GM19468 (cell line): ENCODE results near the gene KIF7.
A peak's percentile ranks its signal among the peaks of the same experiment; 100 is the strongest.
"Not testable (repeated sequence)": the region's sequence is repeated elsewhere in the genome, so short reads cannot be mapped to it uniquely, and the experiment has no call there.

Source experiments
- ATAC-seq: cut with Tn5 transposase; IDR thresholded peaks from one replicate; pipeline ENCODE4 v1.9.1; 2021; ENCODE audit warnings: mild to moderate bottlenecking, moderate library complexity, moderate number of reproducible peaks; ENCODE audit not compliant: unreplicated experiment; ENCODE audit errors: extremely low read depth

The KIF7 gene, protein sequence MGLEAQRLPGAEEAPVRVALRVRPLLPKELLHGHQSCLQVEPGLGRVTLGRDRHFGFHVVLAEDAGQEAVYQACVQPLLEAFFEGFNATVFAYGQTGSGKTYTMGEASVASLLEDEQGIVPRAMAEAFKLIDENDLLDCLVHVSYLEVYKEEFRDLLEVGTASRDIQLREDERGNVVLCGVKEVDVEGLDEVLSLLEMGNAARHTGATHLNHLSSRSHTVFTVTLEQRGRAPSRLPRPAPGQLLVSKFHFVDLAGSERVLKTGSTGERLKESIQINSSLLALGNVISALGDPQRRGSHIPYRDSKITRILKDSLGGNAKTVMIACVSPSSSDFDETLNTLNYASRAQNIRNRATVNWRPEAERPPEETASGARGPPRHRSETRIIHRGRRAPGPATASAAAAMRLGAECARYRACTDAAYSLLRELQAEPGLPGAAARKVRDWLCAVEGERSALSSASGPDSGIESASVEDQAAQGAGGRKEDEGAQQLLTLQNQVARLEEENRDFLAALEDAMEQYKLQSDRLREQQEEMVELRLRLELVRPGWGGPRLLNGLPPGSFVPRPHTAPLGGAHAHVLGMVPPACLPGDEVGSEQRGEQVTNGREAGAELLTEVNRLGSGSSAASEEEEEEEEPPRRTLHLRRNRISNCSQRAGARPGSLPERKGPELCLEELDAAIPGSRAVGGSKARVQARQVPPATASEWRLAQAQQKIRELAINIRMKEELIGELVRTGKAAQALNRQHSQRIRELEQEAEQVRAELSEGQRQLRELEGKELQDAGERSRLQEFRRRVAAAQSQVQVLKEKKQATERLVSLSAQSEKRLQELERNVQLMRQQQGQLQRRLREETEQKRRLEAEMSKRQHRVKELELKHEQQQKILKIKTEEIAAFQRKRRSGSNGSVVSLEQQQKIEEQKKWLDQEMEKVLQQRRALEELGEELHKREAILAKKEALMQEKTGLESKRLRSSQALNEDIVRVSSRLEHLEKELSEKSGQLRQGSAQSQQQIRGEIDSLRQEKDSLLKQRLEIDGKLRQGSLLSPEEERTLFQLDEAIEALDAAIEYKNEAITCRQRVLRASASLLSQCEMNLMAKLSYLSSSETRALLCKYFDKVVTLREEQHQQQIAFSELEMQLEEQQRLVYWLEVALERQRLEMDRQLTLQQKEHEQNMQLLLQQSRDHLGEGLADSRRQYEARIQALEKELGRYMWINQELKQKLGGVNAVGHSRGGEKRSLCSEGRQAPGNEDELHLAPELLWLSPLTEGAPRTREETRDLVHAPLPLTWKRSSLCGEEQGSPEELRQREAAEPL (N-terminal part only)

DNA sequence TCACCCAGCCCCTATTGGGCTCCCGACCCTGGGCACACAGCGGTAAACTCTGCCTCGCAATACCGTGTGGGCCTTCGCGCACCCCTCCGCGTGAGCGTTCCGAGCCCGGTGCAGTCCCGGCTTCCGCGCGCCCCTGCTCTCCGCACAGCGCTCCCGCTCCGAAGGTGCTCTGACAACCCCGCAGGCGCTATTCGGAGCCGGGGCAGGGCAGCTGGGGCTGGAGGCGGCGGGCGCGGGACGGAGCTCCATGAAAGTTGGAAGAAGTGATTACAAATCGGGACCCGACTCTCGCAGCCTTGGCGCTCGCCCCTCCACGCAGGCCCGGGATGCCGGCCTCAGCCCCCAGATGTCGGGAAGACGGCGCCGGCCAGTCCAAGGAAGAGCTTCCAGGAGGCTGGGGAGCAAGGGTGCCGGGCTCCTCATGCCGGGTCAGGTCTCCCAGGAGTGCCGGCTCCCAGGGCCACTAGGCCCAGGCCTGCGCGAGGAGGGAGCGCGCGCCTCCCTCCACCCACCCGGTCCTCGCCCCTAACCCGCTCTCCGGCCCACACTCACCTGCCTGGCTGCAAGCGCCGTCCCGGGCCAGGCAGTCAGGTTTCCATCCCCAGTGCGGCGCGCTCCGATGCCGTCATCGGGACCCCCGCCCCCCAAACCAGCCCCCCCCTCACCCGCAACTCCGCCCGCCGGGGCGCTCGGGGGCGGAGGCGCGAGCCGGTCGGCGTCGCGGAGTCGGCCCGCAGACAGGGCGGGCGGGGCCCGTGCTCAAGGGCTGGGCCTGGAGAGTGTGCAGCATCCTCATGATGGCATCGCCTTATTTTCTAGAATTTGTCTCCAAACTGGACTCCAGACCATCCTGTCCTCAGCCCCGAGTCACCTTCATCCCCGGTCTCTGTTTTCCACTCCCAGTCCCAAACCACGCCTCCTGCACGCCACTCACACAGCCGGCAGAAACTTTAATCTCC is at the start of gene KIF7:
Gene KIF7, minus strand, starts transcription at position 621 of the 959 bp plus-strand sequence. CDS start 2,537 bp downstream, outside the sequence.
- no peak for ATAC-seq

DNA sequence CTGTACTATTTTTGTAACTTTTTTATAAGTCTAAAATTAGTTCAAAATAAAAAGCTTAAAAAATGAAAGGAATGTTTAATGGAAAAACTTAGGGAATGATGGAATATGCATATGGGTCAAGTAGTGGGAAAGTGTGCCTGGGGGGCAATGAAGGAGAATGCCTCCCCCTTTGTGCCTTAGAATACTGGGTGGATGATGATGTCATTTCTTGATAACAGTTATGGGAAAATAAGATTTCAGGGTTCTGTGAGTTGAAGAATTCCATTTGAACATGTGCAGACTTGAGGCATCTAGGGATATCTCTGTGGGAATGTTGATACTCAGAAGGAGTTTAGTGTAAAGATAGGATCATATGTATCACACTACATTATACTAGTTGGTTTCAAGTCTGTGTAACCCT is 49.1 kb upstream of the KIF7 start:
- no peak for ATAC-seq

GRCh38 chr15:89695198-89695597 is 39.9 kb upstream of the KIF7 start:
- no peak for ATAC-seq

GRCh38 chr15:89693696-89694095 is 38.4 kb upstream of the KIF7 start:
- no peak for ATAC-seq

DNA sequence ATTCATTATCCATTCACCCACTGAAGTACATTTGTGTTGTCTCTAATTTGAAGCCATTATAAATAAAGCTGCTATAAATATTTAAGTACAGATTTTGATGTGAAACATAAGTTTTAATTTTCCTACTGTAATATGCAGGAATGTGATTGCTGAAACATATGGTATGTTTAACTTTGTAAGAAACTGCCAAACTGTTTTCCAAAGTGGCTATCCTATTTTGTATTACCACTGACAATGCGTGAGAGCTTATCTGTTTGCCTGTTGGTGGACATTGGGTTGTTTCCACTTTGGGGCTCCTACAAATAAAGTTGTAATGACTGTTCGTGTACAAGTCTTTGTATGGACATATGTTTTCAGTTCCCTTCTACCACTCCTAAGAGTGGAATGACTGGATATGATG is 37.8 kb upstream of the KIF7 start:
- ATAC-seq: no peak

- peak; percentile 59 for ATAC-seq
Observed at GRCh38 chr15:89690276-89691218, 35.3 kb upstream of the KIF7 start, which contains the start of the genes PEX11A and WDR93. TSS of gene PEX11A (minus strand) at chr15:89690754. CDS start at chr15:89690632, 122 bp downstream. TSS of gene WDR93 (plus strand) at chr15:89690811. CDS start at chr15:89701747, 10,936 bp downstream.

DNA sequence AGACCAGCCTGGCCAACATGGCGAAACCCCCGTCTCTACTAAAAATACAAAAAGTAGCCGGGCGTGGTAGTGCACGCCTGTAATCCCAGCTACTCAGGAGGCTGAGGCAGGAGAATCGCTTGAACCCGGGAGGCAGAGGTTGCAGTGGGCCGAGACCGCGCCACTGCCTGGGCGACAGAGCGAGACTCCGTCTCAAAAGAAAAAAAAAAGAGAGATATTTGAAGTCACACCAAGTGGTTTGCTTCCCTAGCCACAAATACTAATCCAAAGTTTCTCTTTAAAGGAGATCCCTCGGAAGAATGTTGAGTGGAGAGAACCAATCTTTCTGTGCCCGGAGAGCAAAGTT is 34.6 kb upstream of the KIF7 start:
- not testable (repeated sequence) for ATAC-seq

DNA sequence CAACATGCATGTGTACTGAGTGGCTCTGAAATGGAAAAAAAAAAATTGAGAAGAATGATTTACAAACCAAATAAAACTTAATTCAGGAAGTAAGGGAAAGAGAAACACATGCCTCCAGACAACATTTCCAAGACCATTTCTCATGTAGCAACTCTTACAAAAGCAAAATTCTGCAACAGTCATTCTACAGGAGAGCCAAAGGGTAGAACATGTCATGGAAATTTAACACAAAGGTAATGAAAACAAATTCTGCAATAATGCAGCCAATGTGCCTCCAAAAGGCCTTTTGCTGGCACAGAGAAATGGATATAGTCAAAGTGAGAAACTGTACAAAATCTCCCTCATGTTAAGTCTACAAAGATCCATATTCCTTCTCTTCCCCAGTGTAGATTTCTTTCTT is 31.3 kb upstream of the KIF7 start:
- ATAC-seq: no peak

DNA sequence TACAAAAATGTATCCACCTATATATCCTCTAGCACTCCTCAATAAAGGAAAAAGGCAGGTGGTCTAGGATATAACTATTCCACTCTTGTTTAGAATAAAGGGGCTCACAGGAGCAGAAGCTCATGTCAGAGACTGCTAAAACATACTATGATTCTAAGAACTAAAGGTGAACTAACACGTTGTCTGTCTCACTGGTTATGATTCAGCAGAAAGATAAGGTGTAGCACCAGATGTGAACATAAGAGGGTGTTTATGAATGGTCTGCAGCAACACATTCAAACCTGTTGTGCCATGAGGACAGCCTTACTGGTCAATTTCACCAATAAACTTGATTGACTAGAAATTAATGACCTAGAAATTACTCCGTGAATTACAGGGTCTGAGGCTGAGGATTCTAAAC is 30.7 kb upstream of the KIF7 start:
- no peak for ATAC-seq

GRCh38 chr15:89681146-89681545 is 25.9 kb upstream of the KIF7 start:
- no peak for ATAC-seq

GRCh38 chr15:89680282-89680873 is 25.1 kb upstream of the KIF7 start:
- ATAC-seq: no peak

DNA sequence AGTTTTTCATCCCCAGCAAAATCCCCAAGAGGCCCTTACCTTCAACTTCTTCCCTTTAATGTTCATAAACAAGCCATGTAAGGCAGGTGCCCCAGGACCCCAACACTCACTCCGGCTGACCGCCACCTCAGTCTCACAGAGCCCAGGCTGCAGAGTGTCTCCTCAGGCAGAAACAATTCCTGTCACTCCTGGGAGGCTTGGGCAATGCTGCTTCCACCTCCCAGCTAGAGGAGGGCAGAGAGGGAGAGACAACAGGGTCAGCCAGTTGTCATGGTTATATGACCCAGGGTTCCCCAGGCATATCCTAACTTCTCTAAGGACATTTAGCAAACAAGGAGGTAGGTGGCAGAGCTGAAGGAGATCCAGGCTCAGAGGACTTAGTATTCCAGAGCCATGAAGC is 23.9 kb upstream of the KIF7 start, which contains the start of gene PLIN1:
Gene PLIN1, minus strand, starts transcription at position 156 of the 400 bp plus-strand sequence. CDS start 1,878 bp downstream, outside the sequence.
- no peak for ATAC-seq

DNA sequence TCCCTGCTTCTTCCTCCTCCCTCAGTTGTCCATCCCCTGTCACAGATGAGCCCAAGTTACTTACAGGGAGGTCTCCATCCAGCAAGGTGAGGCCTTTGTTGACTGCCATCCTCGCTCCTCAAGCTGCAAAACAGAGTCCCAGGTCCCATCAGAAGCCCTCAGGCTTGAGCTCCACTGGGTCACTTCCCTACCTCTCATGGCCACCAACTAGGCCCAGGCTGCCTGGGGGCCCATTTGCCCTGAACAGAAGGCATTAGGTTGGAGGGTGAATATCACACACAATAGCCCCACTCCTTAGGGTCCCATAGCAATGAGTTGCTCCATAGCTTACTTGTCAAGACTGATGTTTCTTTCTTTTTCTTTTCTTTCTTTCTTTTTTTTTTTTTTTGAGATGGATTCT is 22.1 kb upstream of the KIF7 start:
- ATAC-seq: no peak

- ATAC-seq: no peak
Observed at GRCh38 chr15:89675606-89676005, 20.3 kb upstream of the KIF7 start.

DNA sequence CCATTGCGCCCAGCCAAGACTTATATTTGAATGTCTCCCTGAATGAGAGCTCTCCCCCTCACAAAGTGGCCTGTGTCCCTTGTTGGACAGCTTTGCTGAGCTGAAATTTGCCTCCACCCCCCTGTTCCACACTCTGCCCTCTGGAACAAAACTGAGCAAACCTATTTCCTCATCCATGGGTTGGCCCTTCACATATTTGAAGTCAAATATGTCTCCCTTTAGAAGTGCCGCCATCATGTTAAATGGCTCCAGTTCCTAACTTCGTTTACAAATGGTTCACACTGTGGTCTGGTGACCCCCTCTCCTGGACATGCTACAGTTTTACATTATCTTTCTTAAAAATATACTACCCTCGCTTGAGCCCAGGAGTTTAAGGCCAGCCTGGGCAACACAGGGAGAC is 19.3 kb upstream of the KIF7 start:
- no peak for ATAC-seq

DNA sequence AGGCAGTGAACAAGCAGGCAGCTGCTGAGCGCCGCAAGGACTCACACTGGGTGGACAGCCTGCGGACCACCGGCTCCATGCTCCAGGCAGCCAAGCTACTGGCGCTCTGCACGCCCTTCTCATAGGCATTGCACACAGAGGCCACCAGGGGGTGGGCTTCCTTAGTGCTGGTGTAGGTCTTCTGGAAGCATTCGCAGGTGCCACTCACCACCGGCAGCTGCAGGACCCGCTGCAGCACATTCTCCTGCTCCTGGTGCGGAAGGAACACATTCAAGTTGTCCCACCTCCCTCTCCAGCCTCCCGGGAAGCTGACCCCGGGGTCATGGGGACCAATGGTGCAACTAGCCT is 17.9 kb upstream of the KIF7 start:
- ATAC-seq: no peak

- ATAC-seq: no peak
Observed at GRCh38 chr15:89672221-89673164, 17.2 kb upstream of the KIF7 start.
